ENCODE results near the gene CHD3. TPM values are rescaled to one million over a fixed set of nuclear protein-coding genes. Genes with fewer than 3 reads are reported as not detected.

The CHD3 gene
- total and polyA plus RNA-seq, 9 donors, result 47.6 to 124 (median 78.2) TPM

- no peaks in the 10 kb centered on the region for H3K27me3 ChIP-seq (ENCODE audit: control insufficient read depth, insufficient read depth, low read length)
- no peak for DNase-seq
- peaks cover 83% of the 10 kb centered on the region for H3K36me3 ChIP-seq (ENCODE audit: control insufficient read depth, insufficient read depth, low read length)
- no peak overlapping the region for H3K27ac ChIP-seq (ENCODE audit: low read length)
- peaks cover 25% of the 10 kb centered on the region for H3K4me1 ChIP-seq (ENCODE audit: control insufficient read depth, insufficient read depth, low read length)
- WGBS (ENCODE audit: insufficient coverage), result 77% methylated on average over 4 of the region's 12 CpGs
- H3K4me3 ChIP-seq (ENCODE audit: low read length), result no peak overlapping the region
- H3K9me3 ChIP-seq (replicated peaks; ENCODE audit: control insufficient read depth, low read depth, low read length), result no peaks in the 10 kb centered on the region
Observed at GRCh38 chr17:7849751-7850504, 38.7 kb upstream of the CHD3 start.

GRCh38 chr17:7850701-7851437 is 37.7 kb upstream of the CHD3 start:
- no peak overlapping the region for H3K27ac ChIP-seq (ENCODE audit: low read length)
- H3K9me3 ChIP-seq (replicated peaks; ENCODE audit: control insufficient read depth, low read depth, low read length), result no peaks in the 10 kb centered on the region
- H3K27me3 ChIP-seq (ENCODE audit: control insufficient read depth, insufficient read depth, low read length), result no peaks in the 10 kb centered on the region
- H3K36me3 ChIP-seq (ENCODE audit: control insufficient read depth, insufficient read depth, low read length), result peaks cover 78% of the 10 kb centered on the region
- DNase-seq, result no peak
- WGBS (ENCODE audit: insufficient coverage), result 85% methylated on average over 11 of the region's 17 CpGs
- H3K4me1 ChIP-seq (ENCODE audit: control insufficient read depth, insufficient read depth, low read length), result peaks cover 28% of the 10 kb centered on the region
- no peak overlapping the region for H3K4me3 ChIP-seq (ENCODE audit: low read length)

GRCh38 chr17:7851438-7852261 is 36.9 kb upstream of the CHD3 start:
- Histone ChIP-seq H3K36me3 (ENCODE audit: control insufficient read depth, insufficient read depth, low read length) (peaks cover 71% of the 10 kb centered on the region), H3K27me3 (ENCODE audit: control insufficient read depth, insufficient read depth, low read length) (no peaks in the 10 kb centered on the region), H3K4me1 (ENCODE audit: control insufficient read depth, insufficient read depth, low read length) (peaks cover 36% of the 10 kb centered on the region), H3K27ac (ENCODE audit: low read length) (no peak overlapping the region), H3K9me3 (replicated peaks; ENCODE audit: control insufficient read depth, low read depth, low read length) (no peaks in the 10 kb centered on the region), H3K4me3 (ENCODE audit: low read length) (no peak overlapping the region)
- 13% methylated on average over 57 of the region's 60 CpGs for WGBS (ENCODE audit: insufficient coverage)
- peak; percentile 93 for DNase-seq

DNA sequence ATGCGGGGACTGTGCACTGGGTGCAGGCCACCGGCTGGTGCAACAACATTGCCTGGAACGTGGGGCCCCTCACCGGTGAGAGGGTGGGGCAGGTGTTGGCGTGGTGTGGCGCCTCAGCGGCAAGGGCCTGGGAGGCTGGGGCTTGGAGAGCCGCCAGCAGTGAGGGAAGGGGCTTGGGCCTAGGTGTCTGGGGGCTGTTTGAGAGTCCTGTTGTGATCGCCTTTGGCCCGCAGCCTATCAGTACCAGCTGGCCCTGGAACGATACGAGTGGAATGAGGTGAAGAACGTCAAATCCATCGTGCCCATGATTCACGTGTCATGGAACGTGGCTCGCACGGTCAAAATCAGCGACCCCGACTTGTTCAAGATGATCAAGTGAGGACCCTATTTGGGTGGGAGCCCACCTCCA is 36.3 kb upstream of the CHD3 start:
- peaks cover 39% of the 10 kb centered on the region for H3K4me1 ChIP-seq (ENCODE audit: control insufficient read depth, insufficient read depth, low read length)
- H3K9me3 ChIP-seq (replicated peaks; ENCODE audit: control insufficient read depth, low read depth, low read length), result no peaks in the 10 kb centered on the region
- peaks cover 65% of the 10 kb centered on the region for H3K36me3 ChIP-seq (ENCODE audit: control insufficient read depth, insufficient read depth, low read length)
- 76% methylated on average over 20 of the region's 20 CpGs for WGBS (ENCODE audit: insufficient coverage)
- H3K27ac ChIP-seq (ENCODE audit: low read length), result no peak overlapping the region
- no peak overlapping the region for H3K4me3 ChIP-seq (ENCODE audit: low read length)
- H3K27me3 ChIP-seq (ENCODE audit: control insufficient read depth, insufficient read depth, low read length), result no peaks in the 10 kb centered on the region
- no peak for DNase-seq

DNA sequence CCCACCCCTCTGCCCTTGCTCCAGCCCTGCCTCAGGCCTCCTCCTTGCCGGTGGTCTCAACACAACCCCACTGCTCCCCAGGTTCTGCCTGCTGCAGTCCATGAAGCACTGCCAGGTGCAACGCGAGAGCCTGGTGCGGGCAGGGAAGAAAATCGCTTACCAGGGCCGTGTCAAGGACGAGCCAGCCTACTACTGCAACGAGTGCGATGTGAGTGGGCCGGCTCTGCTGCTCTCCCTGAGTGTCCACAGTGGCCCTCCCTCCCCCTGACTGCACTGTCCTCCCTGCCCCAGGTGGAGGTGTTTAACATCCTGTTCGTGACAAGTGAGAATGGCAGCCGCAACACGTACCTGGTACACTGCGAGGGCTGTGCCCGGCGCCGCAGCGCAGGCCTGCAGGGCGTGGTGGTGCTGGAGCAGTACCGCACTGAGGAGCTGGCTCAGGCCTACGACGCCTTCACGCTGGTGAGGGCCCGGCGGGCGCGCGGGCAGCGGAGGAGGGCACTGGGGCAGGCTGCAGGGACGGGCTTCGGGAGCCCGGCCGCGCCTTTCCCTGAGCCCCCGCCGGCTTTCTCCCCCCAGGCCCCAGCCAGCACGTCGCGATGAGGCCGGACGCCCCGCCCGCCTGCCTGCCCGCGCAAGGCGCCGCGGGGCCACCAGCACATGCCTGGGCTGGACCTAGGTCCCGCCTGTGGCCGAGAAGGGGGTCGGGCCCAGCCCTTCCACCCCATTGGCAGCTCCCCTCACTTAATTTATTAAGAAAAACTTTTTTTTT is 35.5 kb upstream of the CHD3 start:
- H3K27me3 ChIP-seq (ENCODE audit: control insufficient read depth, insufficient read depth, low read length), result no peaks in the 10 kb centered on the region
- no peak overlapping the region for H3K27ac ChIP-seq (ENCODE audit: low read length)
- peaks cover 42% of the 10 kb centered on the region for H3K4me1 ChIP-seq (ENCODE audit: control insufficient read depth, insufficient read depth, low read length)
- DNase-seq, result no peak
- peaks cover 59% of the 10 kb centered on the region for H3K36me3 ChIP-seq (ENCODE audit: control insufficient read depth, insufficient read depth, low read length)
- WGBS (ENCODE audit: insufficient coverage), result 73% methylated on average over 44 of the region's 51 CpGs
- H3K4me3 ChIP-seq (ENCODE audit: low read length), result no peak overlapping the region
- H3K9me3 ChIP-seq (replicated peaks; ENCODE audit: control insufficient read depth, low read depth, low read length), result no peaks in the 10 kb centered on the region

- no peak overlapping the region for H3K27ac ChIP-seq (ENCODE audit: low read length)
- peaks cover 53% of the 10 kb centered on the region for H3K36me3 ChIP-seq (ENCODE audit: control insufficient read depth, insufficient read depth, low read length)
- H3K9me3 ChIP-seq (replicated peaks; ENCODE audit: control insufficient read depth, low read depth, low read length), result no peaks in the 10 kb centered on the region
- 74% methylated on average over 18 of the region's 21 CpGs for WGBS (ENCODE audit: insufficient coverage)
- peaks cover 47% of the 10 kb centered on the region for H3K4me1 ChIP-seq (ENCODE audit: control insufficient read depth, insufficient read depth, low read length)
- no peak overlapping the region for H3K4me3 ChIP-seq (ENCODE audit: low read length)
- no peaks in the 10 kb centered on the region for H3K27me3 ChIP-seq (ENCODE audit: control insufficient read depth, insufficient read depth, low read length)
- DNase-seq, result no peak
Observed at GRCh38 chr17:7853691-7854038, 34.9 kb upstream of the CHD3 start.

GRCh38 chr17:7854078-7854777 is 34.4 kb upstream of the CHD3 start:
- peaks cover 53% of the 10 kb centered on the region for H3K4me1 ChIP-seq (ENCODE audit: control insufficient read depth, insufficient read depth, low read length)
- no peaks in the 10 kb centered on the region for H3K27me3 ChIP-seq (ENCODE audit: control insufficient read depth, insufficient read depth, low read length)
- H3K4me3 ChIP-seq (ENCODE audit: low read length), result peak overlapping the region; percentile 83
- H3K36me3 ChIP-seq (ENCODE audit: control insufficient read depth, insufficient read depth, low read length), result peaks cover 54% of the 10 kb centered on the region
- peak overlapping the region; percentile 59 for H3K27ac ChIP-seq (ENCODE audit: low read length)
- WGBS (ENCODE audit: insufficient coverage), result 66% methylated on average over 11 of the region's 31 CpGs
- DNase-seq, result no peak
- no peaks in the 10 kb centered on the region for H3K9me3 ChIP-seq (replicated peaks; ENCODE audit: control insufficient read depth, low read depth, low read length)

- H3K4me3 ChIP-seq (ENCODE audit: low read length), result peak within 1 kb of the TSS; percentile 83
- no peaks in the 10 kb centered on the region for H3K27me3 ChIP-seq (ENCODE audit: control insufficient read depth, insufficient read depth, low read length)
- 30% methylated on average over 46 of the region's 57 CpGs for WGBS (ENCODE audit: insufficient coverage)
- H3K9me3 ChIP-seq (replicated peaks; ENCODE audit: control insufficient read depth, low read depth, low read length), result no peaks in the 10 kb centered on the region
- peak; percentile 25 for DNase-seq
- H3K27ac ChIP-seq (ENCODE audit: low read length), result peak within 1 kb of the TSS; percentile 99
- peaks cover 53% of the 10 kb centered on the region for H3K4me1 ChIP-seq (ENCODE audit: control insufficient read depth, insufficient read depth, low read length)
- H3K36me3 ChIP-seq (ENCODE audit: control insufficient read depth, insufficient read depth, low read length), result peaks cover 49% of the 10 kb centered on the region
Observed at GRCh38 chr17:7854851-7855659, 33.5 kb upstream of the CHD3 start, which contains the start of gene TMEM88. TMEM88 (plus strand) TSS chr17:7855066; CDS start chr17:7855075, 9 bp downstream.

DNA sequence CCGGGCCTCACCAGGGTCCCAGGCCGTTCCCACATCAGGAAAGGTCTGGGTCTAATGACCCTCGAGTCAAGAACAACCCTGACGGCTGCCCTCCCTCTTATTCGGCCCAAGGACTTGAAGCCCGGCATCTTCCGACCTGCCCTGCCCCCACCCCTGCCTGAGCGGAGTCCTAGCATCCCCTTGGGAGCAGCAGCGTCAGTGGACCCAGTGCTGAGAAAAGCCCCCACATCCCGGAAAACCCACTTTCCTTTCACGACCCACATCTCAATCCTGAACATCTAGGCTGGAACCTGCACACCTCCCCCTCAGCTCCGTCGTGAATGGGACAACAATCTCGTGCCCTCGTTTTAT is 33.0 kb upstream of the CHD3 start:
- H3K27me3 ChIP-seq (ENCODE audit: control insufficient read depth, insufficient read depth, low read length), result no peaks in the 10 kb centered on the region
- peaks cover 46% of the 10 kb centered on the region for H3K36me3 ChIP-seq (ENCODE audit: control insufficient read depth, insufficient read depth, low read length)
- peak overlapping the region; percentile 99 for H3K27ac ChIP-seq (ENCODE audit: low read length)
- DNase-seq, result no peak
- H3K4me1 ChIP-seq (ENCODE audit: control insufficient read depth, insufficient read depth, low read length), result peaks cover 53% of the 10 kb centered on the region
- H3K4me3 ChIP-seq (ENCODE audit: low read length), result peak overlapping the region; percentile 83
- WGBS (ENCODE audit: insufficient coverage), result 7% methylated on average over 11 of the region's 15 CpGs
- no peaks in the 10 kb centered on the region for H3K9me3 ChIP-seq (replicated peaks; ENCODE audit: control insufficient read depth, low read depth, low read length)

Measured in muscle of leg (tissue), 11 donors.